Measurements from ENCODE around the gene ADAMTS17.

ADAMTS17 gene

GRCh38 chr15:100118546-100118945 lies 223.2 kb downstream of the ADAMTS17 start:
- H3K4me3 ChIP-seq (replicated peaks; ENCODE audit: low read depth, low read length), result no peak overlapping the region
- DNase-seq (ENCODE audit: low read depth), result no peak
- no peak for TF ChIP-seq CTCF (IDR thresholded peaks at IDR 0.05; ENCODE audit: low read length, missing control alignments)

- DNase-seq (ENCODE audit: low read depth), result no peak
- no peak overlapping the region for H3K4me3 ChIP-seq (replicated peaks; ENCODE audit: low read depth, low read length)
- TF ChIP-seq CTCF (IDR thresholded peaks at IDR 0.05; ENCODE audit: low read length, missing control alignments), result no peak
Measured at GRCh38 chr15:100116416-100117190, 225.2 kb downstream of the ADAMTS17 start.

GRCh38 chr15:100115711-100116090 lies 226.1 kb downstream of the ADAMTS17 start:
- TF ChIP-seq CTCF (IDR thresholded peaks at IDR 0.05; ENCODE audit: low read length, missing control alignments), result no peak
- peak; percentile 70 for DNase-seq (ENCODE audit: low read depth)
- no peak overlapping the region for H3K4me3 ChIP-seq (replicated peaks; ENCODE audit: low read depth, low read length)

GRCh38 chr15:100115066-100115710 lies 226.6 kb downstream of the ADAMTS17 start:
- H3K4me3 ChIP-seq (replicated peaks; ENCODE audit: low read depth, low read length), result no peak overlapping the region
- TF ChIP-seq CTCF (IDR thresholded peaks at IDR 0.05; ENCODE audit: low read length, missing control alignments), result no peak
- no peak for DNase-seq (ENCODE audit: low read depth)

GRCh38 chr15:100114571-100114970 lies 227.2 kb downstream of the ADAMTS17 start:
- peak; percentile 81 for DNase-seq (ENCODE audit: low read depth)
- peak overlapping the region; percentile 27 for H3K4me3 ChIP-seq (replicated peaks; ENCODE audit: low read depth, low read length)
- no peak for TF ChIP-seq CTCF (IDR thresholded peaks at IDR 0.05; ENCODE audit: low read length, missing control alignments)

- no peak for TF ChIP-seq CTCF (IDR thresholded peaks at IDR 0.05; ENCODE audit: low read length, missing control alignments)
- peak overlapping the region; percentile 27 for H3K4me3 ChIP-seq (replicated peaks; ENCODE audit: low read depth, low read length)
- peak; percentile 96 for DNase-seq (ENCODE audit: low read depth)
Measured at GRCh38 chr15:100114100-100114499, 227.7 kb downstream of the ADAMTS17 start.
